Measurements from ENCODE around the gene FAM219A.

DNA sequence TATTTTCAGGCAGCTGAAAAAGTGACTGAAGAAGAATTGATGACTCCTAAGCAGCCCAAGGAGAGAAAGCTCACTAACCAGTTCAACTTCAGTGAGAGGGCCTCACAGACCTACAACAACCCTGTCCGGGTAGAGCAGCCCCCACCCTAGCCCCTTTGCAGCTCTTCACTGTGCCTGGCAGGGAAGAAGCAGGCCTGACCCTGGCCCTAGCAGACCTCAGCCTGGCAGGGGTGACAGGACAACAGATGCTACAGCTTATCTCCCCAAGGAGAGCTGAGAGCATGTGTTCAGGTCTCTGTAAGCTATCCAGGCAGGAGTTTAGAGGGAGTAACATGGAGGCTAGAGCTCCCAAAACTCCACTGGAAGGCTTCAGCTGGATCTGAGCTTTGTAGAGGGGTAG is 32.0 kb upstream of the FAM219A start:
- TF ChIP-seq EZH2 (IDR thresholded peaks at IDR 0.05) (no peak), POLR2AphosphoS5 (IDR thresholded peaks at IDR 0.05; ENCODE audit: borderline replicate concordance, low read depth, low read length) (no peak)
